Keratinocyte (primary cell): ENCODE results near the gene GPR39. TPM values are rescaled to one million over a fixed set of nuclear protein-coding genes. Genes with fewer than 3 reads are reported as not detected.

Source experiments
- DNase-seq: peaks from one replicate; pipeline ENCODE4 v3.0.0-alpha.2; 2011; ENCODE audit warnings: low read depth, missing footprints, low spot score
- FAIRE-seq: peaks from 2 replicates; lab custom pipeline; 2011; peaks lifted over from hg19 to GRCh38; lab: Jason Lieb, UNC
- H2AFZ ChIP-seq: 2 replicates; pipeline ENCODE4 v1.6.0; 2012; ENCODE audit warnings: low read length, control low read depth, inconsistent platforms; ENCODE audit not compliant: control insufficient read depth
- H3K27ac ChIP-seq: 2 replicates; pipeline ENCODE4 v1.5.1; 2011; ENCODE audit warnings: low read length; ENCODE audit not compliant: control insufficient read depth, insufficient read depth
- H3K27me3 ChIP-seq: 3 replicates; pipeline ENCODE4 v1.6.0; 2011; ENCODE audit warnings: low read length; ENCODE audit not compliant: control insufficient read depth, insufficient read depth; ENCODE audit errors: extremely low read depth
- H3K36me3 ChIP-seq, 2 experiments: 2 replicates in 1 of 2; 3 replicates in 1 of 2; pipeline ENCODE4 v1.5.1; 2011; ENCODE audit warnings: low read length in 2 of 2, mild to moderate bottlenecking in 1 of 2; ENCODE audit not compliant: control insufficient read depth in 2 of 2, insufficient read depth in 2 of 2; ENCODE audit errors: extremely low read depth in 1 of 2
- H3K4me1 ChIP-seq: 3 replicates; pipeline ENCODE4 v1.5.1; 2011; ENCODE audit warnings: low read length; ENCODE audit not compliant: control insufficient read depth, insufficient read depth; ENCODE audit errors: extremely low read depth
- H3K4me2 ChIP-seq: 3 replicates; pipeline ENCODE4 v1.6.0; 2011; ENCODE audit warnings: low read depth, low read length; ENCODE audit not compliant: control insufficient read depth, insufficient read depth; ENCODE audit errors: extremely low read depth
- H3K4me3 ChIP-seq, 3 experiments: fragments of 200-600 bp in 1 of 3; sonication (generic) in 1 of 3; 2 replicates in 2 of 3; 3 replicates in 1 of 3; pipeline ENCODE4 v1.5.1; 2011 to 2016; ENCODE audit warnings: low read length in 3 of 3, mild to moderate bottlenecking in 3 of 3, control low read depth in 2 of 3, inconsistent platforms in 1 of 3, low read depth in 1 of 3, mixed read lengths in 1 of 3, mixed run types in 1 of 3, moderate library complexity in 1 of 3; ENCODE audit not compliant: control insufficient read depth in 2 of 3, insufficient read depth in 2 of 3; ENCODE audit errors: extremely low read depth in 1 of 3
- H3K79me2 ChIP-seq: 2 replicates; pipeline ENCODE4 v1.6.0; 2012; ENCODE audit warnings: low read length; ENCODE audit not compliant: control insufficient read depth, insufficient read depth
- H3K9ac ChIP-seq: 3 replicates; pipeline ENCODE4 v1.6.0; 2011; ENCODE audit warnings: low read length; ENCODE audit not compliant: control insufficient read depth, insufficient read depth; ENCODE audit errors: extremely low read depth
- H3K9me1 ChIP-seq: 3 replicates; pipeline ENCODE4 v1.6.0; 2011; ENCODE audit warnings: low read length; ENCODE audit not compliant: control insufficient read depth, insufficient read depth; ENCODE audit errors: extremely low read depth
- H3K9me3 ChIP-seq: 2 replicates; pipeline ENCODE4 v1.5.1; 2012; ENCODE audit warnings: low read depth, low read length; ENCODE audit not compliant: control insufficient read depth
- H4K20me1 ChIP-seq: 3 replicates; pipeline ENCODE4 v1.6.0; 2011; ENCODE audit warnings: low read length; ENCODE audit not compliant: control insufficient read depth, insufficient read depth; ENCODE audit errors: extremely low read depth
- CTCF ChIP-seq, 3 experiments: IDR thresholded peaks in 1 of 3; conservative IDR thresholded peaks in 1 of 3; optimal IDR thresholded peaks in 1 of 3; 2 replicates in 2 of 3; 3 replicates in 1 of 3; pipeline versions ENCODE3 to v1.5.1; 2011; ENCODE audit warnings: low read length in 3 of 3, mild to moderate bottlenecking in 3 of 3, moderate library complexity in 2 of 3, control low read depth in 1 of 3, inconsistent platforms in 1 of 3; ENCODE audit not compliant: insufficient read depth in 2 of 3; ENCODE audit errors: extremely low read depth in 1 of 3
- EZH2 ChIP-seq: IDR thresholded peaks from one replicate; pipeline ENCODE4 v1.6.1; 2012; ENCODE audit warnings: inconsistent platforms, mild to moderate bottlenecking, low read length, moderate library complexity
- dilution Hi-C: fragments of 300-500 bp; cut with MboI; formaldehyde crosslinking; loops from one replicate; pipeline ENCODE4 v1.7.0; 2020; ENCODE audit warnings: low sequenced_read_pairs; ENCODE audit not compliant: extremely low pct_ligation_motif_present
- polyA plus RNA-seq, 5 experiments: library from polyadenylated mRNA; depleted of rRNA in 3 of 5; stranded (reverse) in 3 of 5; stranded (forward) in 1 of 5; unstranded in 1 of 5; fragments of >200 nt; gene quantifications; 1 replicate in 1 of 5; 2 replicates in 3 of 5; 3 replicates in 1 of 5; pipeline versions ENCODE4 v1.2.1 to v1.2.3, GENCODE V29; 2011 to 2012; ENCODE audit warnings: missing spikeins in 2 of 5, low read depth in 1 of 5, low replicate concordance in 1 of 5

The GPR39 gene
- polyA plus RNA-seq, 1 donor (not counting 4 experiments of a cell fraction or from before 2014, with no cell fraction given), result 4.7 TPM

GRCh38 chr2:132559921-132560320, 143.3 kb downstream of the GPR39 start:
- Histone ChIP-seq H2AFZ (no peak overlapping the region), H3K4me1 (no peaks in the 10 kb centered on the region), H3K9me1 (no peaks in the 10 kb centered on the region), H3K4me2 (no peak overlapping the region), H3K36me3 (no peaks in the 10 kb centered on the region), H3K27me3 (no peaks in the 10 kb centered on the region), H3K9me3 (no peaks in the 10 kb centered on the region), H3K4me3 (no peak overlapping the region), H4K20me1 (no peaks in the 10 kb centered on the region), H3K79me2 (no peaks in the 10 kb centered on the region), H3K27ac (no peak overlapping the region), H3K9ac (no peak overlapping the region)
- dilution Hi-C loops, result no loop called here
- no peak for DNase-seq
- no peak for FAIRE-seq
- TF ChIP-seq CTCF (optimal IDR thresholded peaks at IDR 0.05 in 1 of 3, IDR thresholded peaks at IDR 0.05 in 1 of 3, conservative IDR thresholded peaks at IDR 0.05 in 1 of 3; ENCODE audit: extremely low read depth in 1 of 3, insufficient read depth in 2 of 3, low read length in 3 of 3), result no peak
- no peak for TF ChIP-seq EZH2

- dilution Hi-C loops, result no loop called here
- FAIRE-seq, result no peak
- Histone ChIP-seq H3K9me3 (no peaks in the 10 kb centered on the region), H3K4me2 (no peak overlapping the region), H3K79me2 (no peaks in the 10 kb centered on the region), H2AFZ (no peak overlapping the region), H3K27me3 (no peaks in the 10 kb centered on the region), H3K36me3 (no peaks in the 10 kb centered on the region), H3K4me3 (no peak overlapping the region), H3K9ac (no peak overlapping the region), H3K9me1 (no peaks in the 10 kb centered on the region), H3K4me1 (no peaks in the 10 kb centered on the region), H3K27ac (no peak overlapping the region), H4K20me1 (no peaks in the 10 kb centered on the region)
- no peak for TF ChIP-seq EZH2
- TF ChIP-seq CTCF (optimal IDR thresholded peaks at IDR 0.05 in 1 of 3, IDR thresholded peaks at IDR 0.05 in 1 of 3, conservative IDR thresholded peaks at IDR 0.05 in 1 of 3; ENCODE audit: extremely low read depth in 1 of 3, insufficient read depth in 2 of 3, low read length in 3 of 3), result no peak
- DNase-seq, result no peak
Measured at GRCh38 chr2:132560562-132560961, 144.0 kb downstream of the GPR39 start.
